Measurements from ENCODE around the gene POTEB2. TPM values are rescaled to one million over a fixed set of nuclear protein-coding genes. Genes with fewer than 3 reads are reported as not detected.
"Not testable (repeated sequence)": the region's sequence is repeated elsewhere in the genome, so short reads cannot be mapped to it uniquely, and the experiment has no call there.

Gene POTEB2
- polyA plus RNA-seq (2013, experiment 1 of 2): not detected
- not detected for polyA plus RNA-seq (2013, experiment 2 of 2)

DNA sequence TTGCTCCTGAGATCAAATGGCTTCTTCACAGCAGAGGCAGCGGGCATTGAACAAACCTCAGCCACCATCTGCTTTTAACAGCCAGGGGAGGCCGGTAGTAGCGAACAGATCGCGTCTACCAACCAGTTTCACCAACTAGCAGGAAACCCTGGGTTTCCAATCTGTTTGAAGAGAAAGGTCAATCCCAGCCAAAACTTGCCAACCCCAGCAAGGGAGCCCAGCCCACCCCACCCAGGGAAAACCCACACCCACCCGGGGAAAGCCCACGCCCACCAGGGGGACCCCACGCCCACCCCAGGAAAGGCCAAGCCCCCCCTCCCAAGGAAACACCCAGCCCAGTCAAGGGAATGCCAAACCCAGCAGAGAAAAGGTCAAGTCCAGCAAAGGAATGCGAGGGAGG, at the start of gene POTEB2:
TSS of gene POTEB2 (minus strand) at position 101 of the 400 bp plus-strand sequence. CDS start at position 68, 33 bp downstream.
- not testable (repeated sequence) for H3K27ac ChIP-seq (ENCODE audit: low read depth, low read length); H3K56ac ChIP-seq (ENCODE audit: low read length); H2BK15ac ChIP-seq (replicated peaks; ENCODE audit: low read depth); H3K4me3 ChIP-seq (ENCODE audit: low read length); H3K4me2 ChIP-seq (ENCODE audit: low read length); DNase-seq; H2BK120ac ChIP-seq (ENCODE audit: low read depth, low read length); H3K79me2 ChIP-seq (ENCODE audit: control insufficient read depth, insufficient read depth, low read length); H4K8ac ChIP-seq (ENCODE audit: low read depth, low read length); H2AK5ac ChIP-seq (ENCODE audit: low read length); H3K18ac ChIP-seq (ENCODE audit: low read length); H3K4me1 ChIP-seq (ENCODE audit: control insufficient read depth, low read depth, low read length); H3K4ac ChIP-seq (ENCODE audit: low read depth, low read length); H3K9ac ChIP-seq (ENCODE audit: low read length); H3K27me3 ChIP-seq (ENCODE audit: insufficient read depth, low read length, poor library complexity); H3K23ac ChIP-seq (ENCODE audit: low read length); H3K79me1 ChIP-seq (ENCODE audit: low read length); H4K5ac ChIP-seq (ENCODE audit: low read length); H3K36me3 ChIP-seq (ENCODE audit: control insufficient read depth, insufficient read depth, low read length); H2BK5ac ChIP-seq (ENCODE audit: low read length)
- no CpG with 5 or more reads among the region's 9 CpGs for WGBS (ENCODE audit: extremely low coverage, insufficient coverage, low lambda C conversion rate)

DNA sequence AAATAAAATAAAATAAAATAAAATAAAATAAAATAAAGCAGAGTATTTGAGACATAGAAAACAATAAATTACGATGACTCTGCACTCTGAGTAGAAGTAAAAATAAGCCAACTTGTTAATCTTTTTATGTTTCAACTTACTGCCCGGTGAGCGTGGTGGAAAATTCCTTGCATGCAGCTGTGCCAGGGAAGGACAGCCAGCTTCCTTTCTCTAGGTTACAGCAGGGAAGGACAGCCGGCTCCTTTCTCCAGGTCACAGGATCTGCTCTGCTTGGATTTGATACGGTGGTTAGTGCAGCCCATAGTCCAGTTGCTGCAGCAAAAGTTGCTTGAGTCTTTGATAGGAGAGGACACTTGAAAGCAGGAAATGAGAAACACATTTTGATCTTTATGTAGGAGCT, 13.8 kb upstream of the POTEB2 start:
- not testable (repeated sequence) for H4K8ac ChIP-seq (ENCODE audit: low read depth, low read length); H3K56ac ChIP-seq (ENCODE audit: low read length); H3K79me1 ChIP-seq (ENCODE audit: low read length); DNase-seq; H4K5ac ChIP-seq (ENCODE audit: low read length); H2BK120ac ChIP-seq (ENCODE audit: low read depth, low read length); H3K23ac ChIP-seq (ENCODE audit: low read length); H2BK5ac ChIP-seq (ENCODE audit: low read length); H3K4me2 ChIP-seq (ENCODE audit: low read length); H3K79me2 ChIP-seq (ENCODE audit: control insufficient read depth, insufficient read depth, low read length); H2AK5ac ChIP-seq (ENCODE audit: low read length); H3K9ac ChIP-seq (ENCODE audit: low read length); H3K18ac ChIP-seq (ENCODE audit: low read length); H3K36me3 ChIP-seq (ENCODE audit: control insufficient read depth, insufficient read depth, low read length); H2BK15ac ChIP-seq (replicated peaks; ENCODE audit: low read depth); H3K4ac ChIP-seq (ENCODE audit: low read depth, low read length); H3K4me3 ChIP-seq (ENCODE audit: low read length); H3K4me1 ChIP-seq (ENCODE audit: control insufficient read depth, low read depth, low read length); H3K27me3 ChIP-seq (ENCODE audit: insufficient read depth, low read length, poor library complexity); H3K27ac ChIP-seq (ENCODE audit: low read depth, low read length)
- no CpG with 5 or more reads among the region's 5 CpGs for WGBS (ENCODE audit: extremely low coverage, insufficient coverage, low lambda C conversion rate)

DNA sequence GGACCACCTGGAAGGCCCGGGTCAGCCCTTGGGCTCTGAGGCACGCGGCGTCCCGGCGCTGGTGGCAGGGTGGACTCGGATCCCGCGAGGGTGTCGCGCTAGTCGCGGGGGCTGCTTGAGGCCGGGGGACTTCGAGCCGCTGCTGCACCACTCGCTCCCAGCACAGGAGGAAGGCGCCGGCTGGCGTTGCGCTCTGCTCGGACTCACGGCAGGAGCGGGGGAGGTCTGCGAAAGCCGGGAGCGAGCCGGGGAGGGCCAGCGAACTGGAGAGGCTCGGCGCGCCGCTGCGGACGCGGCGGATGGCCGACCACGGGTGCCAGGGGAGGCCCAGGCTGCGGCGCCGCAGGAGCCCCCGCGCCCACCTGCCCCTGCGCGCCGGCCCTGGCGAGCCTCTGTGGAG, 12.3 kb upstream of the POTEB2 start:
- not testable (repeated sequence) for H3K79me2 ChIP-seq (ENCODE audit: control insufficient read depth, insufficient read depth, low read length); H3K36me3 ChIP-seq (ENCODE audit: control insufficient read depth, insufficient read depth, low read length); H3K56ac ChIP-seq (ENCODE audit: low read length); H3K4ac ChIP-seq (ENCODE audit: low read depth, low read length); H3K18ac ChIP-seq (ENCODE audit: low read length); H3K4me2 ChIP-seq (ENCODE audit: low read length); H2BK5ac ChIP-seq (ENCODE audit: low read length); H3K27me3 ChIP-seq (ENCODE audit: insufficient read depth, low read length, poor library complexity); H4K8ac ChIP-seq (ENCODE audit: low read depth, low read length); H3K4me3 ChIP-seq (ENCODE audit: low read length); H3K4me1 ChIP-seq (ENCODE audit: control insufficient read depth, low read depth, low read length); H2AK5ac ChIP-seq (ENCODE audit: low read length); H3K23ac ChIP-seq (ENCODE audit: low read length); H3K9ac ChIP-seq (ENCODE audit: low read length); H3K27ac ChIP-seq (ENCODE audit: low read depth, low read length); H2BK15ac ChIP-seq (replicated peaks; ENCODE audit: low read depth); H2BK120ac ChIP-seq (ENCODE audit: low read depth, low read length); H4K5ac ChIP-seq (ENCODE audit: low read length); H3K79me1 ChIP-seq (ENCODE audit: low read length)
- peak; percentile 20 for DNase-seq
- WGBS (ENCODE audit: extremely low coverage, insufficient coverage, low lambda C conversion rate): no CpG with 5 or more reads among the region's 48 CpGs

GRCh38 chr15:20877819-20878218, 11.7 kb upstream of the POTEB2 start:
- H3K27me3 ChIP-seq (ENCODE audit: insufficient read depth, low read length, poor library complexity); DNase-seq; H3K4me1 ChIP-seq (ENCODE audit: control insufficient read depth, low read depth, low read length); H2BK5ac ChIP-seq (ENCODE audit: low read length); H3K4me2 ChIP-seq (ENCODE audit: low read length); H3K4me3 ChIP-seq (ENCODE audit: low read length); H3K23ac ChIP-seq (ENCODE audit: low read length); H3K56ac ChIP-seq (ENCODE audit: low read length); H2BK120ac ChIP-seq (ENCODE audit: low read depth, low read length); H4K5ac ChIP-seq (ENCODE audit: low read length); H3K9ac ChIP-seq (ENCODE audit: low read length); H4K8ac ChIP-seq (ENCODE audit: low read depth, low read length); H3K36me3 ChIP-seq (ENCODE audit: control insufficient read depth, insufficient read depth, low read length); H2AK5ac ChIP-seq (ENCODE audit: low read length); H3K79me2 ChIP-seq (ENCODE audit: control insufficient read depth, insufficient read depth, low read length); H2BK15ac ChIP-seq (replicated peaks; ENCODE audit: low read depth); H3K18ac ChIP-seq (ENCODE audit: low read length); H3K27ac ChIP-seq (ENCODE audit: low read depth, low read length); H3K79me1 ChIP-seq (ENCODE audit: low read length); H3K4ac ChIP-seq (ENCODE audit: low read depth, low read length): not testable (repeated sequence)
- no CpG with 5 or more reads among the region's 37 CpGs for WGBS (ENCODE audit: extremely low coverage, insufficient coverage, low lambda C conversion rate)

Small RNAs within 50 kb of the gene (small RNA-seq; reads per million reads assigned to genes)
- gene AC012414.2 (ENCODE audit: insufficient read depth): not detected
- not detected for gene MIR3118-2 (ENCODE audit: insufficient read depth)
- gene RNU6-749P (ENCODE audit: insufficient read depth): not detected
- not detected for gene ZNF519P2 (ENCODE audit: insufficient read depth)

Measured in mesendoderm (in vitro differentiated cells).